HG03565 (cell line): ENCODE results near the gene GGCX.

Source experiments
- ATAC-seq: cut with Tn5 transposase; IDR thresholded peaks from one replicate; pipeline ENCODE4 v1.9.1; 2021; ENCODE audit warnings: mild to moderate bottlenecking, moderate library complexity; ENCODE audit not compliant: unreplicated experiment

The GGCX gene

GRCh38 chr2:85542777-85543176, 18.5 kb downstream of the GGCX start:
- ATAC-seq = no peak

DNA sequence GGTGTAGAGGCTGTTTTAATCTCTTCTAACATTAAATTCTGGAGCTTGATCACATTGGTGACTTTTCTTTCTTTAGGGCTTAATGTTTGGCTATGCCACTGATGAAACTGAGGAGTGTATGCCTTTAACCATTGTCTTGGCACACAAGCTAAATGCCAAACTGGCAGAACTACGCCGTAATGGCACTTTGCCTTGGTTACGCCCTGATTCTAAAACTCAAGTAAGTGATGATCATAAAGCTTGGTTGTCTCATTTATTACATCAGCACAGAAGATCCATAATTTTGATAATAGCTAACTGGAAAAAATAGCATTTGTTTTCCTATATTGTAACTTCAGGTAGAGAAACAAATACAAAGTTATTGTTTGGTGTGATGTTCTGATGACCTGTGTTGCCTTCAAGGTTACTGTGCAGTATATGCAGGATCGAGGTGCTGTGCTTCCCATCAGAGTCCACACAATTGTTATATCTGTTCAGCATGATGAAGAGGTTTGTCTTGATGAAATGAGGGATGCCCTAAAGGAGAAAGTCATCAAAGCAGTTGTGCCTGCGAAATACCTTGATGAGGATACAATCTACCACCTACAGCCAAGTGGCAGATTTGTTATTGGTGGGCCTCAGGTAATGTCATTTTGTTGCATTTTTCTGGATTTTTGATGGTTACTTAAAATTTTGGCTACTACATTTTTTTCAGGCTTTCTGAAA, 19.4 kb downstream of the GGCX start:
- no peak for ATAC-seq

DNA sequence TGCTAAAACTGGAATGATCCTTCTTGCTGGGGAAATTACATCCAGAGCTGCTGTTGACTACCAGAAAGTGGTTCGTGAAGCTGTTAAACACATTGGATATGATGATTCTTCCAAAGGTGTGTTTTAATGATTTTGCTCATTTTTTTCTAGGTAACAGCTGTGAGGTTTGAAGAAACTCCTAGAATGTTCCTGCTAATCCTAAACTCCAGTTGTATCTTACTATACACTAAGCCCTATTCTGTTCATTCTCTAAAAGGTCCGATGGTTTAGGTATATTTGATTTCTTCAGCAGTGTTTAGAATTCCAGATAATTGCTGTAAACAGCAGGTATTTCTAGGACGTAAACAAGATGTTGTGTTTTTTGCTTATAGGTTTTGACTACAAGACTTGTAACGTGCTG, 20.0 kb downstream of the GGCX start:
- ATAC-seq = no peak

- no peak for ATAC-seq
These were observed 21.1 kb downstream of the GGCX start for GRCh38 chr2:85540133-85540648.

GRCh38 chr2:85539361-85540132, 21.7 kb downstream of the GGCX start:
- ATAC-seq = peak; percentile 21

GRCh38 chr2:85538507-85539360, 22.6 kb downstream of the GGCX start, which contains the start of gene MAT2A:
TSS of gene MAT2A (plus strand) at chr2:85539168. CDS start at chr2:85539288, 120 bp downstream.
- ATAC-seq = peak; percentile 54

- ATAC-seq = no peak
These were observed 23.4 kb downstream of the GGCX start for GRCh38 chr2:85537600-85538506.

DNA sequence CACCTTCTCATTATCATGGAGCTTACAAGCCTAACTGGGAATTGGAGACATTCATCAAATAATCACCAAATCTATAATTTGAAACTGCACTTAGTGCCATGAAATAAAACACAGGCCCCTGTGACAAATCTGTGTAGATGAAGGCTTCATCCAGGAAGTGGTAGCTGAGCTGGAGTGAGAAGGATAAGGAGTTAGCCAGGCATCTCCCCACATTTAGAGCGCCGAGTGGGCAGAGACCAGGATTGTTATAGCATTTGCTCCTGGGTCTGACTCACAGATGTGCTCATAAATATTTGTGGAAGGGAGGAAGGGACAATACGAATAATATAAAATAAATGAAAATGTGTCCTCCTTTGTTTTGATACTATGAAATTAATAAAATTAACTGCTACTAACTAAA, 24.8 kb downstream of the GGCX start:
- no peak for ATAC-seq

- no peak for ATAC-seq
These were observed 26.4 kb downstream of the GGCX start for GRCh38 chr2:85534881-85535280.

DNA sequence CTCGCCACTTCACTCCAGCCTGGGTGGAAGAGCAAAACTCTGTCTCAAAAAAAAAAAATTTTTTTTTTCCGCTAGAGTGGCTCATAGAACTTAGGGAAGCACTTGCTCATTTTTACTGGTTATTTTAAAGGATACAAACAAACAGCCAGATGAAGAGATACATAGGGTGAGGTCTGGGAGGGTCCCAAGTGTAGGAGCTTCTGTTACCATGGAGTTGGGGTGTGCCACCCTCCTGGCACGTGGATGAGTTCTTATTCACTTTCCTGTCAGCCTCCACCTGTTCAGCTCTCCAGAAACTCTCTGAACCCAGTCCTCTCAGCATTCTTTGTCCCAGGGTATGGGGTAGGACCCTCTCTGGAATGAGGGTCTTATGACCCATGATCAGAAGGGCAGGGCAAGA, 27.2 kb downstream of the GGCX start:
- no peak for ATAC-seq

DNA sequence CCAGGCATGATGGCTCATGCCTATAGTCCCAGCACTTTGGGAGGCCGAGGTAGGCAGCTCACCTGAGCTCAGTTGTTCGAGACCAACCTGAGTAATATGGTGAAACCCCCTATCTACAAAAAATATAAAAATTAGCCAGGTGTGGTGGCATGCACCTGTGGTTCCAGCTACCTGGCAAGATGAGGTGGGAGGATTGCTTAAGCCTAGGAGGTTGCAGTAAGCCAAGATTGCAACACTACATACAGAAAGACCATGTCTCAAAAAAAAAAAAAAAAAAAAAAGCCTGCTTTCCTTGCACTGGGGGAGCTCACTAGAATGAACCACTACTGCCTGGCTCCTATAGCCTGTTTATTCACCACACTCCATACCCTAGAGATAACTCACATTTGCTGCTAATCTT, 29.7 kb downstream of the GGCX start:
- ATAC-seq = no peak

- no peak for ATAC-seq
These were observed 31.5 kb downstream of the GGCX start for GRCh38 chr2:85529809-85530208.

DNA sequence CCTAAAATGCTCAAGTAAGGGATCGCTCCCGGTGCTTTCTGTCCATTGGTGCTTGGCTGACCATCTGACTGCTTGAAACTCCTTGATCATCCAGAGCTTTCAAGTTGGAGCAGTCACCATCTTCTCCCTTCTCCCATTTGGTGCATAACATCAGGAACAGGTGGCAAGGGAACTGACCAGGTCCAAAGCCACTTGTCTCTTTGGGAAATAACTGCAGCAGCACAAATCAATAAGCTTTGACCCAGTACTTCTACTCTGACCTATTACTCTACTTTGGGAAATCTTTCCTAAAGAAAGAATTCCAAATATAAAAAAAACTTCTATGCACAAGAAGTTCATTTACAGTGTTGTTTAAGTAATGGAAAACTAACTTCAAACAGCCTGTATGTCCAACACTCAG, 32.9 kb downstream of the GGCX start:
- ATAC-seq = no peak

- ATAC-seq = no peak
These were observed 33.5 kb downstream of the GGCX start for GRCh38 chr2:85527787-85528186.

DNA sequence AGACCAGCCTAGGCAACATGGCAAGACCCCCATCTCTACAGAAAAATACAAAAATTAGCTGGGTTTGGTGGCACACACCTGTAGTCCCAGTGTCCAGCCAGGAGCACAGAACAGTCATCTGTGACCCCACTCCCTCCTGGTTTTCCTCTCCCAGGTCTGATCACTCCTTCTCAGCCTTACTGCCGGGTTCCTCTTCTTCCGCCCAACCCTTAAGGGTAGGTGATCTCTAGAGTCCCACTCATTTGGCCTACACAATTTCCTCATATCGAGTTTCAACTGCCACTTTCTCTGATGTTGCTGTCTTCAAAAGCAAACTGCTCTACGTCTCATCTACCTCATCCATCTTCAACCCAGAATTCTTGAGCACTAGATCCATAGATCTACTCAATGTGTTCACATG, 35.7 kb downstream of the GGCX start:
- no peak for ATAC-seq

GRCh38 chr2:85525029-85525428, 36.3 kb downstream of the GGCX start:
- ATAC-seq = no peak

DNA sequence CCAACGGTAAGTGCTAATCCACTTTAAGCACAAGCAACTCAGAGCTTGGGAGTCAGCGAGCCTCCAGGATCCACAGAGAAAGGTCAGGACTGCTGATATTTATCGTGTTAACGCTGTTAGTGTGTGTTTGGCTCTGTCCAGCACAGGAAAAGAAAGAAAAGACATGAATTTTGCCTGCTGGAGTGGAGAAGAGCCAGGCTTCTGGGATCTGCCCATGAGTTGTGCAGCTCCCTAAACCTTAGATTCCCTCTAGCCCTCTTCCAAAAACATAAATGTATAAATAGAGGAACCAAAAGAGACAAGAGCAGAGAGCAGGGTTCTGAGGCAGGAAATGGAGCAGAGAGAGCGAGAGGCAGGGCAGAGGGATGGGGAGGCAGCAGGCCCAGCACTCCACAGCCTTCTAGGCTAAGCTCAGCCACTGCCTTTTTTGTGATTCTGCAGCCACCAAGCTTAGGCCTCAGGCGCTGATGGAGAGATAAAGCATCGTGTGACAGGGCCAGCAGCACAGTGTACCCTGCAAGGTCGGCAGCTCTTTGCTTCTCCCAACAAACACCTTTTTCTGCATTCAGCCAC, 36.9 kb downstream of the GGCX start:
- ATAC-seq = no peak

DNA sequence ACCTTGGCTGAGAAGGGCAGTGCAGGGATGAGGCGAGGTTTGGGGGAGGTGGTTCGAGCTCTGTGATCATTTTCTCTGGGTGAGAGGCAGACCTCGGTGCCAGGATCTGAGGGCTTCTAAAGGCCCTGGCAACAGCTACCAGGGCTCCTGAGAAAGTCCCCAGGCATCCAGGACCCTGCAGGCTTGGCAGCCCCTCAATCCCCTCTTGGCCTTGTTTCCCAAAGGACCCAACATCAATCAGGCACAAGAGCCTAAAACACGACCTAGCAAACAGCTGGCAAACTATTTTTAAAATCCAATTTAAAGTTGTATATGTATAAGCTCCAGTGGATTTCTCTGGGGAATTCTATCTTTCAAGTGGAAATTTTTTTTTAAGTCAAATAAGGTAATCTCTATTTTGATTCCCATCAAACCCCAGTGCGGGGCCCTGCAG, 37.4 kb downstream of the GGCX start:
- no peak for ATAC-seq

- ATAC-seq = no peak
These were observed 38.0 kb downstream of the GGCX start for GRCh38 chr2:85523062-85523902.
